Measurements from ENCODE around the gene SLC7A7.
"Not testable (repeated sequence)": the region's sequence is repeated elsewhere in the genome, so short reads cannot be mapped to it uniquely, and the experiment has no call there.

The SLC7A7 gene

GRCh38 chr14:22766457-22767322, 48.5 kb downstream of the SLC7A7 start, which contains the start of gene OXA1L:
OXA1L (plus strand) TSS chr14:22766688; CDS start chr14:22766702, 14 bp downstream.
- peak within 1 kb of the TSS; percentile 91 for H3K27ac ChIP-seq
- peak; percentile 57; the same call in 1 of the 2 replicates for TF ChIP-seq ZFX (IDR thresholded peaks at IDR 0.05)
- no peak for TF ChIP-seq CTCF (conservative IDR thresholded peaks at IDR 0.05)

DNA sequence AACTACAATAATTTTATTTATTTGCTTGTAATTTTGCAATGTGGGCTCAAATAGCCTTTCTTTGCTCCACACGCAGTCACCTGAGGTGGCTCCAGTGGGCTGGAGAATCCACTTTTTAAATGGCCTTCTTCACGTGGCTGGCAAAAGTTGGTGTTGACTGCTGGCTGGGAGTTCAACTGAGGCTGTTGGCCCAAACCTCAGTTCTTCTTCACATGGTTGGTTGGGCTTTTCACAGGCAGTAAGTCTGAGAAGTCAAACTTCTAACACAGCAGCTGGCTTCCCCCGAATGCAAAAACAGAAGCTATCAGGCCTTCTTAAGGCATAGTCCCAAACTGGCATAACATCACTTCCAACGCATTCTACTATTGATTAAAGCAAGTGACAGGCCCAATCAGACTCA, 50.9 kb downstream of the SLC7A7 start:
- H3K27ac ChIP-seq = no peak overlapping the region
- TF ChIP-seq ZFX (IDR thresholded peaks at IDR 0.05) (no peak), CTCF (conservative IDR thresholded peaks at IDR 0.05) (no peak)

GRCh38 chr14:22761734-22762133, 53.5 kb downstream of the SLC7A7 start:
- no peak overlapping the region for H3K27ac ChIP-seq
- no peak for TF ChIP-seq ZFX (IDR thresholded peaks at IDR 0.05)
- no peak for TF ChIP-seq CTCF (conservative IDR thresholded peaks at IDR 0.05)

DNA sequence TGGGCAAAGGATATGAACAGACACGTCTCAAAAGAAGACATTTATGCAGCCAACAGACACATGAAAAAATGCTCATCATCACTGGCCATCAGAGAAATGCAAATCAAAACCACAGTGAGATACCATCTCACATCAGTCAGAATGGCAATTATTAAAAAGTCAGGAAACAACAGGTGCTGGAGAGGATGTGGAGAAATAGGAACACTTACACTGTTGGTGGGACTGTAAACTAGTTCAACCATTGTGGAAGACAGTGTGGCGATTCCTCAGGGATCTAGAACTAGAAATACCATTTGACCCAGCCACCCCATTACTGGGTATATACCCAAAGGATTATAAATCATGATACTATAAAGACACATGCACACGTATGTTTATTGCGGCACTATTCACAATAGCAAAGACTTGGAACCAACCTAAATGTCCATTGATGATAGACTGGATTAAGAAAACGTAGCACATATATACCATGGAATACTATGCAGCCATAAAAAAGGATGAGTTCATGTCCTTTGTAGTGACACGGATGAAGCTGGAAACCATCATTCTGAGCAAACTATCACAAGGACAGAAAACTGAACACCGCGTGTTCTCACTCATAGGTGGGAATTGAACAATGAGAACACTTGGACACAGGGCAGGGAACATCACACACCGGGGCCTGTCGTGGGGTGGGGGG, 57.1 kb downstream of the SLC7A7 start:
- not testable (repeated sequence) for H3K27ac ChIP-seq

DNA sequence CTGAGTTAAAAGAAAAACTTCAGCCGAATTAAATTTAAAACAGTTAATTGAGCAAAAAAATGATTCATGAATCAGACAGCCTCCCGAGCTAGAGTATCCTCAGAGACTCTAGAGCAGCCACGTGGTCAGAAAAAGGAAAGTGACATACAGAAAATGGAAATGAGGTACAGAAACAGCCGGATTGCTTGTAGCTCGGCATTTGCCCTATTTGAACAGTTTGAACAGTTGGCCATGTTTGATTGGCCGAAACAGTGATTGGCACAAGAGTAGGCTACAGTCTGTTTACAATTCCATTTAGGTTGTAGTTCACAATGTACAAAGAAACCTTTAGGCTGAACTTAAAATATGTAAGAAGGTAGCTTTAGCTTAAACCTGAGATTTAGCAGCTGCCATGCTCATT, 61.6 kb downstream of the SLC7A7 start:
- H3K27ac ChIP-seq = no peak overlapping the region
- no peak for TF ChIP-seq CTCF (conservative IDR thresholded peaks at IDR 0.05)
- TF ChIP-seq ZFX (IDR thresholded peaks at IDR 0.05) = no peak

GRCh38 chr14:22752422-22752821, 62.8 kb downstream of the SLC7A7 start:
- TF ChIP-seq CTCF (conservative IDR thresholded peaks at IDR 0.05) = no peak
- no peak for TF ChIP-seq ZFX (IDR thresholded peaks at IDR 0.05)
- H3K27ac ChIP-seq = no peak overlapping the region

DNA sequence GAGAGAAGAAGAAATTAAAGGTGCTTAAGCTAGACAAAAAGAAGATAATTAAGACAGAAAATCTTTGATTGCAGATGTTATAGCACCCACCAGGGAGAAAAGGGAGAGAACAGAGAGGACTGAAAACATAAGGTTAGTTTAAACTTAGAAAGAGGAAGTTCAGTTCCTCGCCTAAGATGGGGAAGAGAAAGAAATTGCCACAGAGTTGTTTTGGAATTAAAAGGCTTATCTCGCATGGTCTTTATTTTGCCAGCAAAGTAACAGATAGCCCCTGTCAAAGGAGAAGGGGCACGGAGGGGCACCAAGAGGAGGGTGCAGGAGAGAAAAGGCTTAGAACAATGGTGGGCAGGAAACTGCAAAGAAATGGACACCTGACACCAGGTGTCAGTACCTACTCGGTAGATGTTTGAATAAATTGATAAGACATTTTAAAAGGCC, 66.6 kb downstream of the SLC7A7 start:
- TF ChIP-seq ZFX (IDR thresholded peaks at IDR 0.05) (no peak), CTCF (conservative IDR thresholded peaks at IDR 0.05) (no peak)
- no peak overlapping the region for H3K27ac ChIP-seq
